ENCODE results near the gene NUP155. TPM values are rescaled to one million over a fixed set of nuclear protein-coding genes. Genes with fewer than 3 reads are reported as not detected.

Gene NUP155
- polyA plus RNA-seq, 2 of the 4 experiments (the other 2 are of a cell fraction), result 14.4 to 38.8 TPM

DNA sequence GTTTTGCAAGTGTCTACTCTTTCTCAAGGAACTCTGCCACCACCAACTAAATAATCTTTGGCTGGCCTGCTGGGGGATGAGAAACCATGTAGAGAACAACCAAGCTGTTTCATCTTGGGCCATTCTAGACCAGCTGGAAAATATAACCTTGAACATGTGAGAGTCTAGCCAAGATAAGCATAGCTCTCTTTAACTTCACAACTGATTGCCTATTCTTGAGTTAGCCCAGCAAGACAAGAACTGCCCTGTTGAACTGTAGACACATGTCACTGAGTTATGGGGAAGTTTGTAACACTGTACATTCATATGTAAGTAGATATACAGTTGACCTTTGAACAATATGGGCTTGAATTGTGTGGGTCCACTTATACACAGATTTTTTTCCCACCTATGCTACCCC lies 44.4 kb downstream of the NUP155 start (continued):
- TF ChIP-seq, protein P1, sequence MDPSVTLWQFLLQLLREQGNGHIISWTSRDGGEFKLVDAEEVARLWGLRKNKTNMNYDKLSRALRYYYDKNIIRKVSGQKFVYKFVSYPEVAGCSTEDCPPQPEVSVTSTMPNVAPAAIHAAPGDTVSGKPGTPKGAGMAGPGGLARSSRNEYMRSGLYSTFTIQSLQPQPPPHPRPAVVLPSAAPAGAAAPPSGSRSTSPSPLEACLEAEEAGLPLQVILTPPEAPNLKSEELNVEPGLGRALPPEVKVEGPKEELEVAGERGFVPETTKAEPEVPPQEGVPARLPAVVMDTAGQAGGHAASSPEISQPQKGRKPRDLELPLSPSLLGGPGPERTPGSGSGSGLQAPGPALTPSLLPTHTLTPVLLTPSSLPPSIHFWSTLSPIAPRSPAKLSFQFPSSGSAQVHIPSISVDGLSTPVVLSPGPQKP (IDR thresholded peaks at IDR 0.05; ENCODE audit: low read depth, low read length), result no peak

DNA sequence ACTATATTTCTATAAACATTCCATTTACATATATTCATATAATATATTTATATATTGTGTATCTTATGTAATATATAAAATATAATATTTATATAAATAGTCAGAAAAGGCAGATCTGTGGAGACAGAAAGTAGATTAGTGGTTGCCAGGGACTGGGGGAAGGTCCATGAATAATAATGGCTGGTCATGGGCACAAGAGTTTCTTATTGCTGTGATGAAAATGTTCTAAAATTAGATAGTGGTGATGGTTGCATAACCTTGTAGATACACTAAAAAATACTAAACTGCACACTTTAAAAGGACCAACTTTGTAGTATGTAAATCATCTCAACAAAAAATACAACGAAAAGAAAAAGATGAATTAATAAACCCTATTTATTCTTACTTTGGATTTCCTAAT lies 47.3 kb downstream of the NUP155 start:
- CTCF ChIA-PET, result no interaction called here
- Histone ChIP-seq H3K27ac (no peak overlapping the region), H3K4me2 (no peak overlapping the region), H3K9me3 (no peaks in the 10 kb centered on the region), H3K4me3 (no peak overlapping the region), H3K4me1 (no peaks in the 10 kb centered on the region)
- ATAC-seq, result no peak
- TF ChIP-seq SREBF2 (IDR thresholded peaks at IDR 0.05) (no peak), EHF (CRISPR knock-in tag; IDR thresholded peaks at IDR 0.05) (no peak), MAFK (IDR thresholded peaks at IDR 0.05; ENCODE audit: partially characterized antibody) (no peak), HEYL (CRISPR knock-in tag; IDR thresholded peaks at IDR 0.05) (no peak), RARB (CRISPR knock-in tag; IDR thresholded peaks at IDR 0.05) (no peak), CBX2 (IDR thresholded peaks at IDR 0.05; ENCODE audit: borderline replicate concordance, low read depth) (no peak)
- TF ChIP-seq, protein P2, sequence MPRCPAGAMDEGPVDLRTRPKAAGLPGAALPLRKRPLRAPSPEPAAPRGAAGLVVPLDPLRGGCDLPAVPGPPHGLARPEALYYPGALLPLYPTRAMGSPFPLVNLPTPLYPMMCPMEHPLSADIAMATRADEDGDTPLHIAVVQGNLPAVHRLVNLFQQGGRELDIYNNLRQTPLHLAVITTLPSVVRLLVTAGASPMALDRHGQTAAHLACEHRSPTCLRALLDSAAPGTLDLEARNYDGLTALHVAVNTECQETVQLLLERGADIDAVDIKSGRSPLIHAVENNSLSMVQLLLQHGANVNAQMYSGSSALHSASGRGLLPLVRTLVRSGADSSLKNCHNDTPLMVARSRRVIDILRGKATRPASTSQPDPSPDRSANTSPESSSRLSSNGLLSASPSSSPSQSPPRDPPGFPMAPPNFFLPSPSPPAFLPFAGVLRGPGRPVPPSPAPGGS (IDR thresholded peaks at IDR 0.05), result no peak
- TF ChIP-seq, protein P3, sequence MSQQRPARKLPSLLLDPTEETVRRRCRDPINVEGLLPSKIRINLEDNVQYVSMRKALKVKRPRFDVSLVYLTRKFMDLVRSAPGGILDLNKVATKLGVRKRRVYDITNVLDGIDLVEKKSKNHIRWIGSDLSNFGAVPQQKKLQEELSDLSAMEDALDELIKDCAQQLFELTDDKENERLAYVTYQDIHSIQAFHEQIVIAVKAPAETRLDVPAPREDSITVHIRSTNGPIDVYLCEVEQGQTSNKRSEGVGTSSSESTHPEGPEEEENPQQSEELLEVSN (IDR thresholded peaks at IDR 0.05; ENCODE audit: borderline replicate concordance, low read depth), result no peak
- TF ChIP-seq, protein P4, sequence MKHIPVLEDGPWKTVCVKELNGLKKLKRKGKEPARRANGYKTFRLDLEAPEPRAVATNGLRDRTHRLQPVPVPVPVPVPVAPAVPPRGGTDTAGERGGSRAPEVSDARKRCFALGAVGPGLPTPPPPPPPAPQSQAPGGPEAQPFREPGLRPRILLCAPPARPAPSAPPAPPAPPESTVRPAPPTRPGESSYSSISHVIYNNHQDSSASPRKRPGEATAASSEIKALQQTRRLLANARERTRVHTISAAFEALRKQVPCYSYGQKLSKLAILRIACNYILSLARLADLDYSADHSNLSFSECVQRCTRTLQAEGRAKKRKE (CRISPR knock-in tag; IDR thresholded peaks at IDR 0.05; ENCODE audit: low read depth), result no peak
- FAIRE-seq, result no peak
- no peak for DNase-seq (ENCODE audit: low read depth in 1 of 2, low spot score in 1 of 2)
- WGBS (ENCODE audit: missing lambda C conversion rate), result 97% methylated on average over 1 of the region's 1 CpG
- POLR2A ChIA-PET, result no interaction called here

DNA sequence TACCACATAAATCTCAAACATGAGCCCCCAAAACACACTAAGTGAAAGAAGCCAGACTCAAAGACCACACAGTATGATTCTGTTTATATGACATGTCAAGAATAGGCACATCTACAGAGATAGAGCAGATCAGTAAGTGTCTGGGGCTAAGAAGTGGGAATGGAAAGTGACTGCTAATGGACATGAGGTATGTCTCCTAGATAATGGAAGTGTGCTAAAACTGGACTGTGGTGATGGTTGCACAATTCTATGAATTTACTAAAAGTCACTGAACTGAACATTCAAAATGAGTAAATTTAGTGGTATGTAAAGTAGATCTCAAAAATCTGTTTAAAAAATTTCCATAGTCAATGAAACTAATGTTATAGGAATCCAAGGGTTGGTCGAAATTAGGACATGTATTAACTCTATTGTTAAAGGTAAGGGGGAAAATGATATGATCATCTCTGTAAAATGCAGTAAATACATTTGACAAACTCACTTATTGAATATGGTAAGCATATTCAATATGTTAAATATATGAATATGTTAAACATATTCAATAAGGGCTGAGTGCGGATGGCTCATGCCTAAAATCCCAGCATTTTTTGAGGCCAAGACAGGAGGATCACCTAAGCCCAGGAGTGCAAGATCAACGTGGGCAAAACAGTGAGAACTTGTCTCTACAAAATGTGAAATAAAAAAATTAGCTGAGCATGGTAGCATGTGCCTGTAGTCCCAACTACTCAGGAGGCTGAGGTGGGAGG lies 51.7 kb downstream of the NUP155 start:
- H3K9me3 ChIP-seq, result no peaks in the 10 kb centered on the region
- ATAC-seq, result no peak
- POLR2A ChIA-PET, result no interaction called here
- CTCF ChIA-PET, result interaction anchor here (0.6 to 1.1 kb wide), 2 partner anchors 8 to 83 kb away, joined by 3 to 4 read pairs; no protein-coding TSS in a partner anchor
- H3K4me3 ChIP-seq, result no peak overlapping the region
- no peak for DNase-seq (ENCODE audit: low read depth in 1 of 2, low spot score in 1 of 2)
- peak; percentile 32 for FAIRE-seq
- no peak overlapping the region for H3K27ac ChIP-seq
- TF ChIP-seq HOXB5 (CRISPR knock-in tag; IDR thresholded peaks at IDR 0.05), result no peak
- no peak for TF ChIP-seq MAZ (IDR thresholded peaks at IDR 0.05; ENCODE audit: borderline replicate concordance, low read depth, low read length)
- no peak for TF ChIP-seq CHD2 (IDR thresholded peaks at IDR 0.05; ENCODE audit: low read length, partially characterized antibody)
- no peak for TF ChIP-seq NFE2L2 (conservative IDR thresholded peaks at IDR 0.05; ENCODE audit: low read length)
- TF ChIP-seq, protein P5, sequence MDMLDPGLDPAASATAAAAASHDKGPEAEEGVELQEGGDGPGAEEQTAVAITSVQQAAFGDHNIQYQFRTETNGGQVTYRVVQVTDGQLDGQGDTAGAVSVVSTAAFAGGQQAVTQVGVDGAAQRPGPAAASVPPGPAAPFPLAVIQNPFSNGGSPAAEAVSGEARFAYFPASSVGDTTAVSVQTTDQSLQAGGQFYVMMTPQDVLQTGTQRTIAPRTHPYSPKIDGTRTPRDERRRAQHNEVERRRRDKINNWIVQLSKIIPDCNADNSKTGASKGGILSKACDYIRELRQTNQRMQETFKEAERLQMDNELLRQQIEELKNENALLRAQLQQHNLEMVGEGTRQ (IDR thresholded peaks at IDR 0.05), result no peak
- TF ChIP-seq HOXA7 (CRISPR knock-in tag; IDR thresholded peaks at IDR 0.05), result no peak
- no peak for TF ChIP-seq GATA3 (IDR thresholded peaks at IDR 0.05; ENCODE audit: borderline replicate concordance)
- TF ChIP-seq HOXB13 (CRISPR knock-in tag; IDR thresholded peaks at IDR 0.05; ENCODE audit: low read depth), result no peak
- H3K4me1 ChIP-seq, result no peaks in the 10 kb centered on the region
- WGBS (ENCODE audit: missing lambda C conversion rate), result 89% methylated on average over 3 of the region's 3 CpGs
- H3K4me2 ChIP-seq, result no peak overlapping the region

All from A549 (cell line).